ENCODE data around the gene C2CD3. TPM values are rescaled to one million over a fixed set of nuclear protein-coding genes. Genes with fewer than 3 reads are reported as not detected.
A peak's percentile ranks its signal among the peaks of the same experiment; 100 is the strongest.

Gene C2CD3
- total RNA-seq, 1 donor, result 21.7 TPM

GRCh38 chr11:74204701-74205100 is 33.9 kb upstream of the C2CD3 start:
- TF ChIP-seq, protein P1, sequence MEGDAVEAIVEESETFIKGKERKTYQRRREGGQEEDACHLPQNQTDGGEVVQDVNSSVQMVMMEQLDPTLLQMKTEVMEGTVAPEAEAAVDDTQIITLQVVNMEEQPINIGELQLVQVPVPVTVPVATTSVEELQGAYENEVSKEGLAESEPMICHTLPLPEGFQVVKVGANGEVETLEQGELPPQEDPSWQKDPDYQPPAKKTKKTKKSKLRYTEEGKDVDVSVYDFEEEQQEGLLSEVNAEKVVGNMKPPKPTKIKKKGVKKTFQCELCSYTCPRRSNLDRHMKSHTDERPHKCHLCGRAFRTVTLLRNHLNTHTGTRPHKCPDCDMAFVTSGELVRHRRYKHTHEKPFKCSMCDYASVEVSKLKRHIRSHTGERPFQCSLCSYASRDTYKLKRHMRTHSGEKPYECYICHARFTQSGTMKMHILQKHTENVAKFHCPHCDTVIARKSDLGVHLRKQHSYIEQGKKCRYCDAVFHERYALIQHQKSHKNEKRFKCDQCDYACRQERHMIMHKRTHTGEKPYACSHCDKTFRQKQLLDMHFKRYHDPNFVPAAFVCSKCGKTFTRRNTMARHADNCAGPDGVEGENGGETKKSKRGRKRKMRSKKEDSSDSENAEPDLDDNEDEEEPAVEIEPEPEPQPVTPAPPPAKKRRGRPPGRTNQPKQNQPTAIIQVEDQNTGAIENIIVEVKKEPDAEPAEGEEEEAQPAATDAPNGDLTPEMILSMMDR (IDR thresholded peaks at IDR 0.05; ENCODE audit: insufficient read depth, low read length), result no peak
- no peak for DNase-seq (ENCODE audit: low read depth)
- no peak overlapping the region for H3K4me3 ChIP-seq (ENCODE audit: low read depth, low read length)

DNA sequence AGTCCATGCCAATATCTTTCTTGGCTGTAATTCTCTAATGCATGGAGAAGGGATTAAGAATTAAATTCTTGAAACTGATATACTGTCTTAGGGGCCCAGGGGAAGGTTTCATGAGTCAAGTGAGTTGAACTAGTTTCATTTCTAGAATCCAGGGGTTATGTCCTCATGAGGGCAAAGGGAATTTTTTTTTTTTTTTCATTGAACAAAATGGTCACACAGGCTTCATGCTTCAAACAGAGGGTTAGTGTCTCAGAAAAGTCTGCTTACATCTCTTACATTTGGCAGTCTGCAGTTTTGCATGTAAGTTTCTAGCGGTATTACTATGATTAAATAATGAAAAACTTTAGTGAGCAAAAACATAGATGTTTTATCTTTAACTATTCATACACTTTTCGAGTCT is 33.2 kb upstream of the C2CD3 start:
- TF ChIP-seq, protein P1 (IDR thresholded peaks at IDR 0.05; ENCODE audit: insufficient read depth, low read length), result no peak
- DNase-seq (ENCODE audit: low read depth), result no peak

GRCh38 chr11:74196781-74197486 is 26.1 kb upstream of the C2CD3 start:
- no peak overlapping the region for H3K4me3 ChIP-seq (ENCODE audit: low read depth, low read length)
- TF ChIP-seq, protein P1 (IDR thresholded peaks at IDR 0.05; ENCODE audit: insufficient read depth, low read length), result no peak
- DNase-seq (ENCODE audit: low read depth), result no peak

More for the DNA sequence above, 33.2 kb upstream of the C2CD3 start:
- no peak overlapping the region for H3K4me3 ChIP-seq (ENCODE audit: low read depth, low read length)

- TF ChIP-seq, protein P1 (IDR thresholded peaks at IDR 0.05; ENCODE audit: insufficient read depth, low read length), result no peak
- no peak overlapping the region for H3K4me3 ChIP-seq (ENCODE audit: low read depth, low read length)
- no peak for DNase-seq (ENCODE audit: low read depth)
Measured at GRCh38 chr11:74195828-74196227, 25.0 kb upstream of the C2CD3 start.

- DNase-seq (ENCODE audit: low read depth), result peak; percentile 20
- TF ChIP-seq, protein P1 (IDR thresholded peaks at IDR 0.05; ENCODE audit: insufficient read depth, low read length), result no peak
Measured at GRCh38 chr11:74185695-74186094, 14.9 kb upstream of the C2CD3 start.

GRCh38 chr11:74185285-74185684 is 14.5 kb upstream of the C2CD3 start:
- TF ChIP-seq, protein P1 (IDR thresholded peaks at IDR 0.05; ENCODE audit: insufficient read depth, low read length), result no peak
- H3K4me3 ChIP-seq (ENCODE audit: low read depth, low read length), result no peak overlapping the region
- no peak for DNase-seq (ENCODE audit: low read depth)

More at GRCh38 chr11:74185695-74186094, 14.9 kb upstream of the C2CD3 start:
- H3K4me3 ChIP-seq (ENCODE audit: low read depth, low read length), result no peak overlapping the region

DNA sequence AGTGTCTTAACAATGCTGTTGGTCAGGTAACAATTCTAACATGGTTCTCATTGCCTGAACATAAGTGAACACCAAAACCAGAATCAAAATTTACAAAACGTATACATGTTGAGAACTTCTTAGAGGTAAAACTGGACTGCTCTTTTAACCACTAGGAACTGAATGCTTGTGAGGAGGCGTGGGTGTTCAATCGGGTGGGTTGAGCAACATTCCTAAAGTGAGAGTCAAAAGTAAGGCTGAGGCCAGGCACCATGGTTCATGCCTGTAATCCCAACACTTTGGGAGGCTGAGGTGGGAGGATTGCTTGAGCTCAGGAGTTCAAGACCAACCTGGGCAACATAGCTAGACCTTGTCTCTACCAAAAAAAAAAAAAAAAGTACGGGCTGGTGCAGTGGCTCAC is 11.8 kb upstream of the C2CD3 start:
- no peak overlapping the region for H3K4me3 ChIP-seq (ENCODE audit: low read depth, low read length)
- TF ChIP-seq, protein P1 (IDR thresholded peaks at IDR 0.05; ENCODE audit: insufficient read depth, low read length), result no peak
- DNase-seq (ENCODE audit: low read depth), result peak; percentile 7

Measured in fibroblast of the aortic adventitia (primary cell).